K562 (cell line): ENCODE results near the gene SHLD2. TPM values are rescaled to one million over a fixed set of nuclear protein-coding genes. Genes with fewer than 3 reads are reported as not detected.

Experiments used
- ATAC-seq: fragments of 200-7000 bp; cut with Tn5 transposase; 3 replicates; pipeline ENCODE4 v1.9.1; 2020; ENCODE audit warnings: moderate library complexity
- BruUV-seq: library from RNA; stranded (reverse); fragments of 400-500 nt; replicated peaks from 2 replicates; lab custom pipeline; 2021; lab: Mats Ljungman, UMichigan
- CTCF ChIA-PET: fragments of 300-600 bp; formaldehyde crosslinking; extraction: SDS; loops from one replicate; lab custom pipeline; 2021; ENCODE audit warnings: low intra/inter-chr PET ratio; lab: Yijun Ruan, JAX
- POLR2A ChIA-PET: fragments of 300-600, 350-650 bp; sonication (Branson Sonifier 250); formaldehyde crosslinking; extraction: SDS; loops from one replicate; lab custom pipeline; 2021; ENCODE audit warnings: antibody characterized with exemption, inconsistent platforms; lab: Yijun Ruan, JAX
- DNase-seq, 4 experiments: peaks; one replicate each; pipeline versions ENCODE4 v3.0.0 to v3.0.0-alpha.2; 2011 to 2018; ENCODE audit warnings: low spot score in 3 of 4, mixed read lengths in 3 of 4; ENCODE audit errors: extremely low read depth in 1 of 4
- FAIRE-seq: peaks from 2 replicates; lab custom pipeline; 2011; peaks lifted over from hg19 to GRCh38; lab: Jason Lieb, UNC
- H2AFZ ChIP-seq: 2 replicates; pipeline ENCODE4 v1.6.0; 2011; ENCODE audit warnings: low read depth, low read length, control low read depth, inconsistent platforms
- H3K27ac ChIP-seq: fragments of 200-600 bp; 3 replicates; pipeline ENCODE4 v1.8.0; 2011; ENCODE audit warnings: low read depth, mild to moderate bottlenecking, control low read depth, inconsistent platforms, low read length, moderate library complexity, mixed read lengths; ENCODE audit errors: extremely low read depth
- H3K27me3 ChIP-seq, 2 experiments: fragments of 300-600 bp in 1 of 2; 2 replicates in 1 of 2; 3 replicates in 1 of 2; pipeline versions ENCODE4 v1.6.0 to v1.8.0; 2011; ENCODE audit warnings: inconsistent platforms in 2 of 2, low read length in 2 of 2, mild to moderate bottlenecking in 1 of 2, mixed read lengths in 1 of 2, moderate library complexity in 1 of 2; ENCODE audit not compliant: control insufficient read depth in 2 of 2, insufficient read depth in 2 of 2
- H3K36me3 ChIP-seq: fragments of 300-600 bp; 3 replicates; pipeline ENCODE4 v1.8.0; 2011; ENCODE audit warnings: mild to moderate bottlenecking, low read length, inconsistent platforms; ENCODE audit not compliant: control insufficient read depth, insufficient read depth
- H3K4me1 ChIP-seq, 2 experiments: fragments of 200-600 bp in 1 of 2; replicated peaks in 1 of 2; 2 replicates in 1 of 2; 3 replicates in 1 of 2; pipeline versions ENCODE4 v1.5.1 to v1.8.0; 2011; ENCODE audit warnings: inconsistent platforms in 2 of 2, low read length in 2 of 2, mild to moderate bottlenecking in 1 of 2, mixed read lengths in 1 of 2, moderate library complexity in 1 of 2; ENCODE audit not compliant: control insufficient read depth in 2 of 2, insufficient read depth in 2 of 2
- H3K4me2 ChIP-seq: 2 replicates; pipeline ENCODE4 v1.6.1; 2011; ENCODE audit warnings: low read length, control low read depth, inconsistent platforms, mixed read lengths; ENCODE audit not compliant: insufficient read depth
- H3K4me3 ChIP-seq: fragments of 200-600 bp; sonication (generic), shearing (Covaris generic); 2 replicates; pipeline ENCODE4 v1.5.1; 2016; ENCODE audit warnings: control low read depth, inconsistent platforms
- H3K79me2 ChIP-seq: fragments of 200-600 bp; 3 replicates; pipeline ENCODE4 v1.8.0; 2011; ENCODE audit warnings: low read length, inconsistent platforms; ENCODE audit not compliant: control insufficient read depth, insufficient read depth
- H3K9ac ChIP-seq, 2 experiments: 2 replicates each; pipeline versions ENCODE4 v1.6.0 to v1.6.1; 2011; ENCODE audit warnings: low read depth in 2 of 2, low read length in 2 of 2, control low read depth in 1 of 2, inconsistent platforms in 1 of 2, mild to moderate bottlenecking in 1 of 2, mixed read lengths in 1 of 2; ENCODE audit not compliant: insufficient read depth in 1 of 2
- H3K9me1 ChIP-seq: one replicate; pipeline ENCODE4 v1.6.0; 2011; ENCODE audit warnings: inconsistent platforms, mild to moderate bottlenecking, low read length, moderate library complexity; ENCODE audit not compliant: control insufficient read depth, insufficient read depth
- H3K9me3 ChIP-seq: replicated peaks from 2 replicates; pipeline ENCODE4 v1.5.1; 2011; ENCODE audit warnings: low read depth, low read length, inconsistent platforms; ENCODE audit not compliant: control insufficient read depth, insufficient read depth
- H4K20me1 ChIP-seq: replicated peaks from 2 replicates; pipeline ENCODE4 v1.6.1; 2011; ENCODE audit warnings: low read length, inconsistent platforms, mixed read lengths; ENCODE audit not compliant: control insufficient read depth, insufficient read depth
- BRF2 ChIP-seq: IDR thresholded peaks from 3 replicates; pipeline ENCODE4 v1.6.1; 2011; ENCODE audit warnings: borderline replicate concordance, mild to moderate bottlenecking; ENCODE audit not compliant: insufficient read length, insufficient read depth
- FIP1L1 ChIP-seq: fragments of 200-400 bp; formaldehyde crosslinking; IDR thresholded peaks from 2 replicates; pipeline ENCODE4 v1.6.1; 2018; ENCODE audit warnings: mild to moderate bottlenecking, low read depth, low read length; ENCODE audit not compliant: poor library complexity, severe bottlenecking
- FOXO4 ChIP-seq: fragments of 450-650 bp; formaldehyde crosslinking; IDR thresholded peaks from 2 replicates; pipeline ENCODE4 v1.4.0; 2020; ENCODE audit warnings: mild to moderate bottlenecking, moderate library complexity
- GATAD2B ChIP-seq: fragments of 450-650 bp; IDR thresholded peaks from 2 replicates; pipeline ENCODE4 v1.6.1; 2017; ENCODE audit warnings: mild to moderate bottlenecking, borderline replicate concordance
- ID3 ChIP-seq, 2 experiments: fragments of 250-450 bp in 1 of 2; fragments of 450-650 bp in 1 of 2; sonication (Bioruptor Pico) in 1 of 2; IDR thresholded peaks; 2 replicates each; pipeline versions ENCODE4 v1.6.1 to v1.8.0; 2016 to 2021; ENCODE audit warnings: mild to moderate bottlenecking in 2 of 2, moderate library complexity in 2 of 2, missing compliant biosample characterization in 1 of 2, missing genetic modification characterization in 1 of 2
- KDM2B ChIP-seq: fragments of 250-450 bp; sonication (Bioruptor Pico); IDR thresholded peaks from 2 replicates; pipeline ENCODE4 v1.8.0; 2021; ENCODE audit warnings: mild to moderate bottlenecking, moderate library complexity
- KLF10 ChIP-seq: fragments of 250-450 bp; sonication (Bioruptor Pico); IDR thresholded peaks from 2 replicates; pipeline ENCODE4 v1.6.1; 2021; ENCODE audit warnings: matching md5 sums
- RBBP5 ChIP-seq: fragments of 200-600 bp; sonication (generic); IDR thresholded peaks from 2 replicates; pipeline ENCODE4 v1.6.1; 2012; ENCODE audit warnings: borderline replicate concordance, mild to moderate bottlenecking, low read length, control low read depth, inconsistent platforms; ENCODE audit not compliant: insufficient read depth, poor library complexity, severe bottlenecking
- SMARCC2 ChIP-seq: fragments of 450-650 bp; IDR thresholded peaks from 2 replicates; pipeline ENCODE4 v1.6.1; 2017; ENCODE audit warnings: antibody characterized with exemption, moderate library complexity, mild to moderate bottlenecking, low read depth
- SRSF9 ChIP-seq: fragments of 200-400 bp; formaldehyde crosslinking; IDR thresholded peaks from 2 replicates; pipeline ENCODE4 v1.6.1; 2017; ENCODE audit warnings: low read depth, low read length, borderline replicate concordance
- YY1 ChIP-seq, 3 experiments: IDR thresholded peaks; 2 replicates each; pipeline ENCODE4 v1.6.1; 2011; ENCODE audit warnings: low read length in 2 of 3, mild to moderate bottlenecking in 2 of 3, moderate library complexity in 2 of 3, borderline replicate concordance in 1 of 3, control low read depth in 1 of 3, low read depth in 1 of 3; ENCODE audit not compliant: insufficient read depth in 3 of 3, insufficient replicate concordance in 2 of 3, control insufficient read depth in 1 of 3, insufficient read length in 1 of 3; ENCODE audit errors: extremely low read depth in 1 of 3
- ZNF134 ChIP-seq: fragments of 250-450 bp; sonication (Bioruptor Pico); conservative IDR thresholded peaks from 2 replicates; pipeline ENCODE4 v1.4.0; 2020
- ZNF239 ChIP-seq: fragments of 250-450 bp; sonication (Bioruptor Pico); IDR thresholded peaks from 2 replicates; pipeline ENCODE4 v1.4.0; 2020; ENCODE audit warnings: mild to moderate bottlenecking
- ZNF316 ChIP-seq: fragments of 450-650 bp; IDR thresholded peaks from 2 replicates; pipeline ENCODE4 v1.6.1; 2016
- ZNF384 ChIP-seq: IDR thresholded peaks from 2 replicates; pipeline ENCODE4 v1.6.1; 2012; ENCODE audit warnings: low read depth, low read length, improper control_type of control experiment
- WGBS: fragments of 100-300 bp; shearing (Covaris generic); methylation state at CpG from one replicate; pipeline ENCODE4 v1.1.6; 2016; ENCODE audit warnings: low coverage, mixed read lengths; ENCODE audit not compliant: insufficient coverage; ENCODE audit errors: missing lambda C conversion rate; 5-methylcytosine and 5-hydroxymethylcytosine counted together
- in situ Hi-C: fragments of 300-500 bp; cut with MboI; formaldehyde crosslinking; loops from 4 replicates; pipeline ENCODE4 v1.15.0; 2018; ENCODE audit warnings: inconsistent platforms, mixed read lengths
- intact Hi-C: fragments of 100-400 bp; cut with micrococcal nuclease; formaldehyde crosslinking; loops from 2 replicates; pipeline ENCODE4 v1.14.2; 2022
- polyA plus RNA-seq, 8 experiments: library from polyadenylated mRNA; depleted of rRNA in 4 of 8; stranded (reverse) in 5 of 8; unstranded in 3 of 8; fragments of >200 nt; fragmentation: Nextera tagmentation in 2 of 8; fragmentation: Illumina TruSeq in 1 of 8; extraction: Ambion mirVana in 2 of 8; extraction: Trizol in 1 of 8; gene quantifications; 2 replicates each; pipeline versions ENCODE4 v1.2.1 to v1.2.3, GENCODE V29; 2011 to 2014; ENCODE audit warnings: inconsistent platforms in 1 of 8, missing spikeins in 1 of 8
- total RNA-seq, 7 experiments: library from RNA; depleted of rRNA in 6 of 7; stranded (reverse); fragments of >200 nt in 6 of 7; fragmentation: Illumina TruSeq in 2 of 7; extraction: Trizol in 2 of 7; gene quantifications; 2 replicates each; pipeline versions ENCODE4 v1.2.1 to v1.2.3, GENCODE V29; 2011 to 2021; ENCODE audit warnings: low replicate concordance in 1 of 7

SHLD2 gene
- total and polyA plus RNA-seq, 9 of the 15 experiments (the other 6 are each of a cell fraction or from before 2014, with no cell fraction given), result 21.6 to 51.2 (median 39.4) TPM

GRCh38 chr10:87054373-87055295 lies 40.4 kb upstream of the SHLD2 start:
- in situ Hi-C loops (no loop called here), intact Hi-C loops (no loop called here)
- Histone ChIP-seq H3K4me2 (no peak overlapping the region), H3K9me1 (no peaks in the 10 kb centered on the region), H3K79me2 (no peaks in the 10 kb centered on the region), H3K27ac (no peak overlapping the region), H4K20me1 (no peaks in the 10 kb centered on the region), H3K4me3 (no peak overlapping the region), H3K4me1 (no peaks in the 10 kb centered on the region), H2AFZ (no peak overlapping the region), H3K9ac (no peak overlapping the region), H3K36me3 (peaks cover 80% of the 10 kb centered on the region; the same call in 2 of the 3 replicates), H3K27me3 (no peaks in the 10 kb centered on the region), H3K9me3 (no peaks in the 10 kb centered on the region)
- no TSS peak for BruUV-seq
- POLR2A ChIA-PET, result interaction anchor here (0.6 to 1.1 kb wide), 2 partner anchors 23 to 370 kb away, joined by 3 to 4 read pairs; no protein-coding TSS in a partner anchor
- WGBS, result 87% methylated on average over 7 of the region's 7 CpGs
- DNase-seq (no peak), FAIRE-seq (no peak), ATAC-seq (no peak)
- CTCF ChIA-PET, result no interaction called here
- TF ChIP-seq KLF10 (CRISPR knock-in tag), result no peak
- no peak for TF ChIP-seq SMARCC2
- no peak for TF ChIP-seq FIP1L1
- no peak for TF ChIP-seq ZNF239
- TF ChIP-seq ZNF384, result no peak
- no peak for TF ChIP-seq GATAD2B
- no peak for TF ChIP-seq SRSF9
- no peak for TF ChIP-seq RBBP5
- no peak for TF ChIP-seq YY1 (IDR thresholded peaks at IDR 0.05; ENCODE audit: borderline replicate concordance in 1 of 3, control insufficient read depth in 1 of 3, extremely low read depth in 1 of 3, insufficient read depth in 3 of 3, insufficient read length in 1 of 3, insufficient replicate concordance in 2 of 3, low read depth in 1 of 3, low read length in 2 of 3)
- TF ChIP-seq ZNF134 (CRISPR knock-in tag), result no peak
- no peak for TF ChIP-seq ZNF316
- TF ChIP-seq BRF2, result no peak
- no peak for TF ChIP-seq ID3 (CRISPR knock-in tag; IDR thresholded peaks at IDR 0.05)
- TF ChIP-seq ID3 (tag; IDR thresholded peaks at IDR 0.05), result no peak
- TF ChIP-seq FOXO4 (CRISPR knock-in tag), result no peak
- no peak for TF ChIP-seq KDM2B
